NOMO-1 (cell line): ENCODE data around the gene MLKL.
A peak's percentile ranks its signal among the peaks of the same experiment; 100 is the strongest.
"Not testable (repeated sequence)": the region's sequence is repeated elsewhere in the genome, so short reads cannot be mapped to it uniquely, and the experiment has no call there.

ENCODE experiments used
- DNase-seq, 2 experiments: peaks; one replicate each; lab custom pipeline; 2025; ENCODE audit not compliant: unreplicated experiment in 2 of 2; lab: John Stamatoyannopoulos, UW

The MLKL gene

DNA sequence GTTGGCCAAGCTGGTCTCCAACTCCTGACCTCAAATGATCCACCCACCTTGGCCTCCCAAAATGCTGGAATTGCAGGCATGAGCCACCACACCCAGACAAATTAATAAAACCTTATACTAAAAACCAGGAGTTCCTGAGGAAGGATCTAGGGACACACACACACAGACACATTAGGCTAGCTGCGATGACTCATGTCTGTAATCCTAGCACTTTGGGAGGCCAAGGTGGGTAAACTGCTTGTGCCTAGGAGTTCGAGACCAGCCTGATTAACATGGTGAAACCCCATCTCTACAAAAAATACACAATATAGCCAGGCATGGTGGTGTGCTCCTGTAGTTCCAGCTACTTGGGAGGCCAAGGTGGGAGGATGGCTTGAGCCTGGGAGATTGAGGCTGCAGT, 47.8 kb downstream of the MLKL start:
- DNase-seq, result not testable (repeated sequence)

DNA sequence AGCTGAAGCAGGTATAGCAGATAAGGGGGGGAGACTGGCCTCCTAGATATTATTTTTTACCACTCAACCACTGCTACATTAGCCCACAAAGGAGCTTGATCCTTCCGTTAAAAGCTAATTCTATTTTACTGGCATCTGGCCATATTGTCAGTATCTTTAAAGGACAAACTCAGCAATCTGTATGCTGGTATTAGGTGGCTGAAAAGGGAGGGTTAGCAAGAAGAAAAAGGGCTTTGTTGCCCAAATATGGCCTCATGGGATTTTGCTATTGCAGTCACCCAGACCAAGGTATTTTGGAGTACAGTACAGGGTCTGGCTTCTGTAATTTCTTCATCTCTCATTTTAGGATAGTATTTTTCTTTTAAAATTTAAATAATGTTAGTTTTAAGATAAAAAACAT, 48.4 kb downstream of the MLKL start:
- no peak for DNase-seq

DNA sequence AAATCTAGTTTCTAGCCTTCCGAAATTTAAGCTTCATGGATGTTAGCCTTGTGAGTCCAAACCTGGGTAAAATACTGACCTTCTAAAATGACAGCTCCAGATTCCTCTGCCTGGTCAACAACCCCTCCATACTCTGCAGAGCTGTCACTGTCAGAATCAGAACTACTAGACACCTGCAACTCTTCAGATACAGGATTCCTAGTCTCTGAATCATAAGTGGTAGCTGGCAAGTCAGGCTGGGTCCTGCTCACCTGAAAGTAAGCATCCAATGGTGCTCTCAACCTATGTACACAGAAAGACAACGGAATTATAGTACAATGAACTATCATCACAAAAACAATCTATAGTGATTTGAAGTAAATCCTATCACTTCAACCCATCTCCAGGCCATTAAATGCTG, 48.8 kb downstream of the MLKL start:
- no peak for DNase-seq

DNA sequence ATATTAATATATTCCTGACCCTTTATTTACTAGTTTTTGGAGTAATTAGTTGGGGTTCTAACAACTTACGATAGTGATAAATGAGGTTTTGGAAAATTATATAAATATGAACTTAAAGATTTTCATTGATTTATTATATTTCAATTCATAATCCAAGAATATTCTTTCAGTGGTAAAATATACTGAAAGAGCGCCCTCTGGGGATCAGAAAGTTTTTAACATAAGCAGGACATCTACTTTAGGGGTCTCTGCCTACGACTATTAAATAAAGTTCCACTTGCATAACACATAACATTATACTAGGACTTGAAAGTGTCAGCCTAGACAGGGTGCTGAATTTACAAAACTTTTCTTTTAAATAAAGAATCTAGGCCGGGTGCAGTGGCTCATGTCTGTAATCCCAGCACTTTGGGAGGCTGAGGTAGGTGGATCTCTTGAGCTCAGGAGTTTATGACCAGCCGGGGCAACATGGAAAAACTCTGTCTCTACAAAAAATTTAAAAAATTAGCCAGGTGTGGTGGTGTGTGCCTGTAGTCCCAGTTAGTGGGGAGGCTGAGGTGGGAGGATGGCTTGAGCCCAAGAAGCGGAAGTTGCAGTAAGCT, 49.6 kb downstream of the MLKL start:
- no peak for DNase-seq

DNA sequence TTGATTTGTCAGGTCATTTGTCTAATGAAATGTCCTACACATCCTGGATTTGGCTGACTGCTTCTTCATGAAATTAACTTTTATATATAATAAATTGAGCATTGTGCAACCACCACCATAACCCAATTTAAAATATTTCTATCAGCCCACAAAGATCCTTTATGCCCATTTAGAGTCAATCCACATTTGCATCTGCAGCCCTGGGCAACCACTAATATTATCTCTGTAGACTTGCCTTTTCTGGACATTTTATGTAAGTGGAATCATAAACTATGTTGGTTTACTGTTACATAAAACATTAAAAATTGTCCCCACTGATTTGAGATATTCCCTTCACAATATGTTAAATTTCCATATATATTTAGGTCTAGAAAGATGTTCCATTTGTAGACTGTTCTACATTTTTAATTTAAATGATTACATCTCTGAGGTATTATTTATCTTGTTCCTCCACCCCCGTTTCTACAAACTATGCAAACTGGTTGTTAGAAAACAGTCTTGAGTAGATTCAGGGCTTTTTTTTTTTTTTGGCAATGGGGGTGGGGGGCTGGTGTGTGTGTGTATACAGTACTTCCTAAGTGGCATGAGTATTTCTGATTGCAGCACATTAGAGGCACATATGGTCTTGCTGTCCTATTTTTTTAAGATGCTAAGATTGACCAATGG, 50.7 kb downstream of the MLKL start:
- no peak for DNase-seq

DNA sequence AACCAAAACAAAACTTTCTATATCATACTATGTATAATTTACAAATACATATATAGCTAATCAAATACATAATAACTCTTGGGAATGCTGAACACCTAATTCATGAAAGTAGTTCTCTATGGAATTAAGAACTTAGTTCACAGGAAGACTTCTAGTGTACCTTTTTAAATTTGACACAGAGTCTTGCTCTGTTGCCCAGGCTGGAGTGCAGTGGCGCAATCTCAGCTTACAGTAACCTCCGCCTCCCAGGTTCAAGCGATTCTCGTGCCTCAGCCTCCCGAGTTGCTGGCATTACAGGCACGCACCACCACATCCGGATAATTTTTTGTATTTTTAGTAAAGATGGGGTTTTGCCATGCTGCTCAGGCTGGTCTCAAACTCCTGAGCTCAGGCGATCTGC, 58.7 kb downstream of the MLKL start:
- DNase-seq, result no peak

DNA sequence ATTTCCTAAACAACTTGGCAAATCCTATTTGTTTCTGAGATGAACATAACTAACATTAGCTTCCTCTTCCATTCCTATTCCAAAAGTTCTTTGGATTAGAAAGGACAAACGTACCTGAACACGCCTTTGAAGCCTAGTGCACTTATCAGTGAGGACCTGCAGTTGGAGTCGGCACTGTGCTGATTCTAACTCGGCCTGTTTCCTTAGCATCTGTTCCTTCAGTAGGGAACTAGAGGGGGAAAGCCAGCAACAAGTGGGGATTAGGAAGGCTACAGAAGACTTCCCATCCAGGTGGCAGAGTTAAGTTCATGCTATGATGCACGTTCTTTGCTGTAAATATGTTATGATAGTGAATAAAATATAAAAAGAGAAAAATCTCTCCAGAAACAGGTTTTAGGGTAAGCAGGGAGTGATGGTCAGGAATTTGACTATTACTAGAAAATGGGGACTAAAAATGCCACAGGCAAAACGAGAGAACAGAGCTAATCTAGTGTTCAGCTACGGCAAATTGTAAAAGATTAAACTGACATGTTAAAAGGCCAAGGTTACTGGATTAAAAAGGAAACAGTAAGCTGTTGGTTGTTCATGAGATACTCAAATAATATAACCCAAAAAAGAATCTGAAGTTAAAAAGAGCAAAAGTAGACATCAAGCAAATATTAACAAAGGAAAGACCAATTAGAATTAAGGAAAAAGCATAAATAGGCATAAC, 62.8 kb downstream of the MLKL start:
- DNase-seq, result no peak

DNA sequence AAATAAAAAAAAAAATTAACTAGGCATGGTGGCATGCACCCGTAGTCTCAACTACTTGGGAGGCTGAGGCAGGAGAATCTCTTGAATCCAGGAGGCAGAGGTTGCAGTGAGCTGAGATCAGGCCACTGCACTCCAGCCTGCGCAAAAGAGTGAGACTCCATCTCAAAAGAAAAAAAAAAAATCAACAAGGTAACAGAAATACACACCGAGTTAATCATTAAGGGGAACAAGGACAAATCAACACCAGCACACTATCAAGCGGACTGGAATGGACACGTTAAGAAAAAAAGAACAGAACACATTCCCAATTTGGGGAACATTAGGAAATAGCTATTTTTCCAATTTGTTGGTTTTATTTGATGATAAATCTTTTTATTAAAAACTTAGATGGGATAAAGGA, 65.4 kb downstream of the MLKL start:
- no peak for DNase-seq

DNA sequence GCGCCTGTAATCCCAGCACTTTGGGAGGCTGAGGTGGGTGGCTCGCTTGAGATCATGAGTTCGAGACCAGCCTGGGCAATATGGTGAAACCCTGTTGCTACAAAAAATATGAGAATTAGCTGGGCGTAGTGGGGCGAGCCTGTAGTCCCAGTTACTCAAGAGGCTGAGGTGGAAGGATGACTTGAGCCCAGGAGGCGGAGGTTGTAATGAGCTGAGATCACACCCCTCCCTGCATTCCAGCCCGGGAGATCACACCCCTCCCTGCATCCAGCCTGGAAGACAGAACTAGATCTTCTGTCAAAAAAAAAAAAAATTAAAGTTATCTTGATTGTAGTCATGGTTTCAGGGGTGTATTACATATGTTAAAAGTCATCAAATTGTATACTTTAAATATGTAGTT, 67.0 kb downstream of the MLKL start:
- DNase-seq, result no peak

DNA sequence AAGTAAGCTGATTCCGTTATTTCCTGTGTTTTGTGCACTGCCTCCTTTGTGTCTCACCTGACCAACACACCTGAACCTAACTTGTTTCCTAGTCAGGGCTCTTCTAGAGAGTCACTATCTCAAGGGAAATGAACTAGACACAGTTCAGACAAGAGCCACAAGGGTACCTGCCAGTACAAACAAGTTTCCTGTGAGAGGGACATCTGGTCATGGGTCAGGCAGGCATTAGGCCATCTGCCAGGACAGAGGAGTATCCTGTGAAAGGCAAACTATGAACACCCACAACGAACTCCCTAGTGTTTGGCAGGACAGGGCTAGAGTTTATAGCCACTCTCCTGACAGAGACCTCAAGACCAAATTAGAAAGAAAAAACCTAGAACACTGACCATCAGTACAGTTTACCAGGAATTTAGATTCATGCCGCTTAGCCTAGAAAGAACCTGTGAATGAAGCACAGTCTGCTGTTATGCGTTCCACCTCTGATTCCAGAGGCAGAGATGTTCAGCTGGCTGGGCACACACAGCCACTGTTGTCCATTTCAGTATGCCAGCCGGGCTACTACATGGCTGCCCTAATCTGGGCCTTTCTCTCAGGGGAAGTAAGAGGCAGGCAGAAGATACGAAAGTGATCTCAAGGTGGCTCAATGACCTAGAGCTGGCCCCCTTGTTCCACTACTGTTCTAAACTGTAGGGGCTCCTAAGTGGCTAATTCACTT, 73.0 kb downstream of the MLKL start:
- DNase-seq, result no peak

DNA sequence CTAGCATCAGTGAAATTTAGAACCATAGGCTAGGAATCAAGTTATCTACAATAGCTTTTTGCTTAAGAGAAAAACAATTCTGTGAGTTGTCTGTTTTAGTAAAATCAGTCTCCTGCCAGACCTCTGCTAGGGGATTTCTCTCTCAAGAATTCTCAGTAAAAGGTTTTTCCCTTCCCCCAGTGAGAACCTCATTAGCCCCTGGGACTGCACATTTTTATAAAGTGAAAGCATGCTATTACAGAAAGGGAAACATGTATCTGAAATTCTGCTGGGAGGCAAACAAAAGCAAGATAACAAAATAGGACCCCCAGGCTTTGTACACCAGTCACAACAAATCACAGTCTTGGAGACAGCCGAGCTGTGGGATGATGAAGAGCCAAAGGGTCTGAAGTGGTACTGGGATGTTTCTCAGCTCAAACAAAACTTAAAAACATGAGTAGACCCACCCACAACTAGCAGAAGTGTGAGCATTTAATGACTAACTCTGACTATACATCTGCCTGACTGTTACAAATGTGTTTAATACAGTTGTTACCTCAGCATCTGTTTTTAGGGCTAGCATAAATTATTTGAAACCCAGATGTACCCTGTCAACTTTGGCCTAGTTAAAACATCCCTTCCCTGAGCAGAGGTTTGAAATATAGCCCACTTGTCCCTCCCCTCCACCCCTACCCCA, 73.8 kb downstream of the MLKL start:
- DNase-seq, result no peak

DNA sequence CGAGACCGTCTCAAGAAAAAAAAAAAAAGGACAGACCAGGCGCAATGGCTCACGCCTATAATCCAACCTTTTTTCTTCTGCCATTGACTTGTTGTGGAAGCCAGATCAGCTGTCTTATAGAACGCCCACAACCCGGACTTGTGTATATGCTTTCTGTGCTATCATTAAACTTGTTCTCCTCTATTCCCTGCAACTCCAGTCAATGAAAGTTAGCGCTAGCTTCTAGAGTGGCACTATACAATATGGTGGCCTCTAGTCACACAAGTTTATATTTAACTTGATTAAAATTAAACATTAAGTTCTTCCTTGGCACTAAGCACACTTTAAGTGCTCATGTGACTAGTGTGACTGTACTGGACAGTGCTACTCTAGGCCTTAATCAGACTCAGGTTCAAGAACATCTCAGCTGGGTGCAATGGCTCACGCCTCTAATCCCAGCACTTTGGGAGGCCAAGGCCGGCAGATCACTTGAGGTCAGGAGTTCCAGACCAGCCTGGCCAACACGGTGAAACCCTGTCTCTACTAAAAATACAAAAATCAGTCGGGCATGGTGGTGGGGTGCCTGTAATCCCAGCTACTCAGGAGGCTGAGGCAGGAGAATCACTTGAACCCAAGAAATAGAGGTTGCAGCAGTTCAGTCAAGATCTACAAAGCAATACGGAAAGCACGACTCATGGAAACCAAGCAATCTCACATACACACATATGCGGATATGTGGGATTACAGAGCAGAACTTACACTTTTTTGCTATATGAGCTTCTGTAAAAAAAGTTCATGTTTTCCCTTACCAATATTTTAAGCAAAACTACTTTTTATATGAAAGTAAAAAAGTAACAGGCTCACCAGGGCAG, 74.9 kb downstream of the MLKL start:
- DNase-seq, result no peak

DNA sequence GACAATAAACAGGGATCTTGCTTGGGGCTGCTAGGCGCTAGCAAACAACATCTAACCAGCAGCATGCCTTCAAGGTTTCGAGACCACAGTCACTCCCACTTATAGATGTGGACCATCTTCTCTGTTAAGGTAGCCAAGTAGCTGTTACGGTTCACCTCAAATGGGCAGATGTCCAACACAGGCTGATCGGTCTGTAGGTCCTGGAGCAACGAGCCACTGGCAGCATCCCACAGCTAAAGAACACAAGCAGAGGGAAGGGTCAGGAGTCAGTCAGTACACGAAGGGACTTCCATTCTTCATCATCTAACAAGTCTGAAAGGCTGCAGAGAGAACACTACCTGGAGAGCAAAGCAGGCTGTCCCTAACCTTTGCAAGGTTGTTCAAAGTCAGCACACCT, 76.8 kb downstream of the MLKL start:
- no peak for DNase-seq

DNA sequence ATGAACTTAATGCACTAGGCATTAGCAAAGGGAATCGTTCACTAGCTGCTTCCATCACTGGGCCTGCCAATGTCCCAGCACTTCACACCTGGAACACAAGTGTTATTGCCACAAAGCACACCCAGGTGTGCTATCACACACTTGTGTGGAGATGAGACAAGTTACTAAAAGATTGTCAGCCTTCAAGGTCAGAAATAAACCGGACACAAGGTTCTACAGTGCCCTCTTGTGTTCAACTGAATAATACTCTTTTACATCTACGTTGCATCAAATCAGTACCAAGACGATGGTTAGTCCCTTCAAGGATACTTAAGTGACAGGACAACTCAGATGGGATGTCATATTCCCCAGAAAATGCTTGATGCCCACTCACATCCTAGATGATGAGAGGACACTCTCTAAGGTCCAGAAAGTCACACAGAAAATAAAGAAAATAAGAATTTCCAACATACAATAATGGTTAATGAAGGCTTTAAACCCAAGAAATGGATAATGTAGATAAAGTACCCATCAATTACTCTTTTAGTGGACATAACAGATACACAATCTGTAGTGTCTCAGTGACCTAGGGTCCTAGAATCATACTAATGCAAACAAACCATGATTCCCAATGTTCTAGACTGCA, 77.3 kb downstream of the MLKL start:
- peak in 1 of 2 experiments; percentile 29 for DNase-seq

DNA sequence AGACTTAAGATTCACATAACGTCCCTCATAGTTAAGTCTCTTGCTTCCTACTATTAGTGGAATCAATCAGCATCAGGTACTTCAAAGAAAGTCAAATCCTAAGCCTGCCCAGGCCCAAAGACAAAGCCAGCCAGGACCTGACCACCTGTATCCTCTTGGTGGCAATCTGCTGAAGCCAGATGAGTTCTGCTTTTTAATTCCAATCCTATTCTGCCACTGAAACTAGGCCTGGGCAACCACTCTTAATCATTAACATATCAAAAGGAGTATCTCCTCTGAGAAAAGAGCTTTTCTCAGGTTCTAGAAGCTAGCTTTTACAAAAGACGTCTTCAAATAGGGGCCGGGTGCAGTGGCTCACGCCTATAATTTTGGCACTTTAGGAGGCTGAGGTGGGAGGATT, 78.7 kb downstream of the MLKL start:
- DNase-seq, result no peak
